ENCODE results near the gene CAMK2D. TPM values are rescaled to one million over a fixed set of nuclear protein-coding genes. Genes with fewer than 3 reads are reported as not detected.

Gene CAMK2D
- total and polyA plus RNA-seq, 4 donors: 10.1 to 31.0 (median 25.6) TPM

GRCh38 chr4:113423631-113424030, 337.9 kb downstream of the CAMK2D start (continued):
- TF ChIP-seq MAX (IDR thresholded peaks at IDR 0.05): no peak
- TF ChIP-seq FOXA2 (IDR thresholded peaks at IDR 0.05): no peak
- TF ChIP-seq JUND (IDR thresholded peaks at IDR 0.05): no peak

DNA sequence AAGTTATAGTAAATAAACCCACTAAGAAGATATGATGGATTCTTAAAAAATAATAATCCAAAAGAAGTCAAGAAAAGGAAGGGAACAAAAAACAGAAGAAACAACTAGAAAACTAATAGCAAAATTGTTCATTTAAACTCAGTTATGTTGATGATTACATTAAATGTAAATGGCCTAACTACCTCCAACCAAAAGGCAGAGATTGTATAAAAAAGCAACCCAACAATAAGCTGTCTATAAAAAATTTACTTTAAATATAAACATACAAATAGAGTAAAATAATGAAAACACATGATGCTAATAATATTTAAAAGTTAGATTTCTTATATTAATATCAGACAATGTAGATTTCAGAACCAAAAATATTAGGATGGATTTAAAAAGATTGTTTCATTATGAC, 340.6 kb downstream of the CAMK2D start:
- Histone ChIP-seq H3K9me3 (ENCODE audit: control insufficient read depth in 4 of 4, low read length in 3 of 4) (peaks cover 0 to 3% (median 0%) of the 10 kb centered on the region in 4 donors), H3K9ac (ENCODE audit: low read depth in 1 of 2, low read length in 2 of 2) (no peak overlapping the region), H3K27me3 (ENCODE audit: control insufficient read depth in 4 of 4, insufficient read depth in 4 of 4, low read length in 3 of 4) (no peaks in the 10 kb centered on the region), H3K36me3 (ENCODE audit: control insufficient read depth in 4 of 4, insufficient read depth in 3 of 4, low read depth in 1 of 4, low read length in 3 of 4) (no peaks in the 10 kb centered on the region), H3K4me1 (ENCODE audit: control insufficient read depth in 4 of 4, insufficient read depth in 4 of 4, low read length in 3 of 4) (no peaks in the 10 kb centered on the region), H3K27ac (ENCODE audit: low read depth in 1 of 2, low read length in 2 of 2) (no peak overlapping the region), H3K4me3 (ENCODE audit: low read depth in 1 of 3, low read length in 3 of 3) (no peak overlapping the region)
- no peak for TF ChIP-seq HNF4G (IDR thresholded peaks at IDR 0.05)
- TF ChIP-seq MAX (IDR thresholded peaks at IDR 0.05): no peak
- TF ChIP-seq NR2F2 (IDR thresholded peaks at IDR 0.05): no peak
- TF ChIP-seq SP1 (IDR thresholded peaks at IDR 0.05): no peak
- no peak for TF ChIP-seq YY1 (IDR thresholded peaks at IDR 0.05)
- TF ChIP-seq FOXA2 (IDR thresholded peaks at IDR 0.05): no peak
- no peak for TF ChIP-seq RXRA (IDR thresholded peaks at IDR 0.05)
- TF ChIP-seq HNF4A (conservative IDR thresholded peaks at IDR 0.05): no peak
- TF ChIP-seq, protein P1, sequence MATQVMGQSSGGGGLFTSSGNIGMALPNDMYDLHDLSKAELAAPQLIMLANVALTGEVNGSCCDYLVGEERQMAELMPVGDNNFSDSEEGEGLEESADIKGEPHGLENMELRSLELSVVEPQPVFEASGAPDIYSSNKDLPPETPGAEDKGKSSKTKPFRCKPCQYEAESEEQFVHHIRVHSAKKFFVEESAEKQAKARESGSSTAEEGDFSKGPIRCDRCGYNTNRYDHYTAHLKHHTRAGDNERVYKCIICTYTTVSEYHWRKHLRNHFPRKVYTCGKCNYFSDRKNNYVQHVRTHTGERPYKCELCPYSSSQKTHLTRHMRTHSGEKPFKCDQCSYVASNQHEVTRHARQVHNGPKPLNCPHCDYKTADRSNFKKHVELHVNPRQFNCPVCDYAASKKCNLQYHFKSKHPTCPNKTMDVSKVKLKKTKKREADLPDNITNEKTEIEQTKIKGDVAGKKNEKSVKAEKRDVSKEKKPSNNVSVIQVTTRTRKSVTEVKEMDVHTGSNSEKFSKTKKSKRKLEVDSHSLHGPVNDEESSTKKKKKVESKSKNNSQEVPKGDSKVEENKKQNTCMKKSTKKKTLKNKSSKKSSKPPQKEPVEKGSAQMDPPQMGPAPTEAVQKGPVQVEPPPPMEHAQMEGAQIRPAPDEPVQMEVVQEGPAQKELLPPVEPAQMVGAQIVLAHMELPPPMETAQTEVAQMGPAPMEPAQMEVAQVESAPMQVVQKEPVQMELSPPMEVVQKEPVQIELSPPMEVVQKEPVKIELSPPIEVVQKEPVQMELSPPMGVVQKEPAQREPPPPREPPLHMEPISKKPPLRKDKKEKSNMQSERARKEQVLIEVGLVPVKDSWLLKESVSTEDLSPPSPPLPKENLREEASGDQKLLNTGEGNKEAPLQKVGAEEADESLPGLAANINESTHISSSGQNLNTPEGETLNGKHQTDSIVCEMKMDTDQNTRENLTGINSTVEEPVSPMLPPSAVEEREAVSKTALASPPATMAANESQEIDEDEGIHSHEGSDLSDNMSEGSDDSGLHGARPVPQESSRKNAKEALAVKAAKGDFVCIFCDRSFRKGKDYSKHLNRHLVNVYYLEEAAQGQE (IDR thresholded peaks at IDR 0.05): no peak
- TF ChIP-seq, protein P2, sequence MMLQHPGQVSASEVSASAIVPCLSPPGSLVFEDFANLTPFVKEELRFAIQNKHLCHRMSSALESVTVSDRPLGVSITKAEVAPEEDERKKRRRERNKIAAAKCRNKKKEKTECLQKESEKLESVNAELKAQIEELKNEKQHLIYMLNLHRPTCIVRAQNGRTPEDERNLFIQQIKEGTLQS (IDR thresholded peaks at IDR 0.05): no peak
- no peak for TF ChIP-seq GABPA (IDR thresholded peaks at IDR 0.05 in 1 of 2, conservative IDR thresholded peaks at IDR 0.05 in 1 of 2)
- no peak for TF ChIP-seq JUND (IDR thresholded peaks at IDR 0.05)
- no peak for TF ChIP-seq RAD21 (IDR thresholded peaks at IDR 0.05)
- DNase-seq (ENCODE audit: low spot score): no peak

GRCh38 chr4:113419631-113420030, 341.9 kb downstream of the CAMK2D start:
- no peak for DNase-seq (ENCODE audit: low spot score)
- no peak overlapping the region for H3K27ac ChIP-seq (ENCODE audit: low read depth in 1 of 2, low read length in 2 of 2)
- H3K9me3 ChIP-seq (ENCODE audit: control insufficient read depth in 4 of 4, low read length in 3 of 4): peaks cover 0 to 3% (median 0%) of the 10 kb centered on the region in 4 donors
- no peaks in the 10 kb centered on the region for H3K36me3 ChIP-seq (ENCODE audit: control insufficient read depth in 4 of 4, insufficient read depth in 3 of 4, low read depth in 1 of 4, low read length in 3 of 4)
- WGBS: 94% methylated on average over 2 of the region's 2 CpGs
- H3K9ac ChIP-seq (ENCODE audit: low read depth in 1 of 2, low read length in 2 of 2): no peak overlapping the region
- H3K4me3 ChIP-seq (ENCODE audit: low read depth in 1 of 3, low read length in 3 of 3): no peak overlapping the region
- no peaks in the 10 kb centered on the region for H3K27me3 ChIP-seq (ENCODE audit: control insufficient read depth in 4 of 4, insufficient read depth in 4 of 4, low read length in 3 of 4)
- no peaks in the 10 kb centered on the region for H3K4me1 ChIP-seq (ENCODE audit: control insufficient read depth in 4 of 4, insufficient read depth in 4 of 4, low read length in 3 of 4)
- TF ChIP-seq, protein P2 (IDR thresholded peaks at IDR 0.05): no peak
- no peak for TF ChIP-seq RXRA (IDR thresholded peaks at IDR 0.05)
- TF ChIP-seq, protein P1 (IDR thresholded peaks at IDR 0.05): no peak
- no peak for TF ChIP-seq SP1 (IDR thresholded peaks at IDR 0.05)
- TF ChIP-seq TAF1 (conservative IDR thresholded peaks at IDR 0.05): no peak
- no peak for TF ChIP-seq HNF4A (conservative IDR thresholded peaks at IDR 0.05)
- no peak for TF ChIP-seq JUND (IDR thresholded peaks at IDR 0.05)
- no peak for TF ChIP-seq RAD21 (IDR thresholded peaks at IDR 0.05)
- TF ChIP-seq FOXA1 (IDR thresholded peaks at IDR 0.05): no peak
- no peak for TF ChIP-seq MAX (IDR thresholded peaks at IDR 0.05)
- no peak for TF ChIP-seq HNF4G (IDR thresholded peaks at IDR 0.05)
- no peak for TF ChIP-seq FOXA2 (IDR thresholded peaks at IDR 0.05)
- no peak for TF ChIP-seq CTCF (IDR thresholded peaks at IDR 0.05; ENCODE audit: low read depth, low read length, missing input control)
- TF ChIP-seq GABPA (IDR thresholded peaks at IDR 0.05 in 1 of 2, conservative IDR thresholded peaks at IDR 0.05 in 1 of 2): no peak
- TF ChIP-seq YY1 (IDR thresholded peaks at IDR 0.05): no peak
- no peak for TF ChIP-seq NR2F2 (IDR thresholded peaks at IDR 0.05)
- TF ChIP-seq EGR1 (IDR thresholded peaks at IDR 0.05; ENCODE audit: low read depth in 2 of 2): no peak
